HEK293T (cell line): ENCODE results near the gene GLIS2.

ENCODE experiments used
- CTCF ChIA-PET: fragments of 350-600 bp; formaldehyde crosslinking; extraction: SDS; loops from one replicate; lab custom pipeline; 2021; ENCODE audit warnings: antibody characterized with exemption, inconsistent platforms; lab: Yijun Ruan, JAX
- POLR2A ChIA-PET: fragments of 350-600 bp; formaldehyde crosslinking; extraction: SDS; loops from one replicate; lab custom pipeline; 2020; ENCODE audit warnings: antibody characterized with exemption, inconsistent platforms; lab: Yijun Ruan, JAX
- DNase-seq: peaks from one replicate; pipeline ENCODE4 v3.0.0; 2012; ENCODE audit warnings: mixed read lengths; ENCODE audit errors: extremely low spot score
- ARNT ChIP-seq: fragments of 450-650 bp; IDR thresholded peaks from 2 replicates; pipeline ENCODE4 v1.6.1; 2017; ENCODE audit warnings: mild to moderate bottlenecking
- BHLHE40 ChIP-seq: fragments of 450-650 bp; IDR thresholded peaks from 2 replicates; pipeline ENCODE4 v1.6.1; 2016; ENCODE audit warnings: mild to moderate bottlenecking, moderate library complexity, borderline replicate concordance
- CTBP1 ChIP-seq: fragments of 450-650 bp; IDR thresholded peaks from 2 replicates; pipeline ENCODE4 v1.6.1; 2016; ENCODE audit warnings: borderline replicate concordance
- ELF4 ChIP-seq: fragments of 450-650 bp; IDR thresholded peaks from 2 replicates; pipeline ENCODE4 v1.6.1; 2017; ENCODE audit warnings: antibody characterized with exemption
- FOXA1 ChIP-seq: fragments of 450-650 bp; IDR thresholded peaks from 2 replicates; pipeline ENCODE4 v1.6.1; 2016; ENCODE audit warnings: mild to moderate bottlenecking
- FOXK2 ChIP-seq: fragments of 450-650 bp; IDR thresholded peaks from 2 replicates; pipeline ENCODE4 v1.6.1; 2016; ENCODE audit warnings: mild to moderate bottlenecking
- FOXM1 ChIP-seq: fragments of 450-650 bp; IDR thresholded peaks from 2 replicates; pipeline ENCODE4 v1.6.1; 2017; ENCODE audit warnings: mild to moderate bottlenecking, borderline replicate concordance
- HDGF ChIP-seq: fragments of 450-650 bp; IDR thresholded peaks from 2 replicates; pipeline ENCODE4 v1.6.1; 2017; ENCODE audit warnings: antibody characterized with exemption, borderline replicate concordance
- L3MBTL2 ChIP-seq: fragments of 450-650 bp; conservative IDR thresholded peaks from 2 replicates; pipeline ENCODE4 v1.6.1; 2016; ENCODE audit warnings: mild to moderate bottlenecking
- LEF1 ChIP-seq: fragments of 450-650 bp; IDR thresholded peaks from 2 replicates; pipeline ENCODE4 v1.6.1; 2017; ENCODE audit warnings: mild to moderate bottlenecking, borderline replicate concordance
- NFRKB ChIP-seq: fragments of 450-650 bp; IDR thresholded peaks from 2 replicates; pipeline ENCODE4 v1.6.1; 2016; ENCODE audit warnings: mild to moderate bottlenecking, moderate library complexity
- SP1 ChIP-seq: fragments of 450-650 bp; IDR thresholded peaks from 2 replicates; pipeline ENCODE4 v1.6.1; 2017
- SUZ12 ChIP-seq: fragments of 450-650 bp; IDR thresholded peaks from 2 replicates; pipeline ENCODE4 v1.6.1; 2016; ENCODE audit warnings: mild to moderate bottlenecking
- TARDBP ChIP-seq: fragments of 450-650 bp; IDR thresholded peaks from 2 replicates; pipeline ENCODE4 v1.6.1; 2016
- ZNF384 ChIP-seq: fragments of 450-650 bp; IDR thresholded peaks from 2 replicates; pipeline ENCODE4 v1.6.1; 2016
- TF ChIP-seq, protein P1 (sequence below): fragments of 450-650 bp; IDR thresholded peaks from 2 replicates; pipeline ENCODE4 v1.6.1; 2016

GLIS2 gene

DNA sequence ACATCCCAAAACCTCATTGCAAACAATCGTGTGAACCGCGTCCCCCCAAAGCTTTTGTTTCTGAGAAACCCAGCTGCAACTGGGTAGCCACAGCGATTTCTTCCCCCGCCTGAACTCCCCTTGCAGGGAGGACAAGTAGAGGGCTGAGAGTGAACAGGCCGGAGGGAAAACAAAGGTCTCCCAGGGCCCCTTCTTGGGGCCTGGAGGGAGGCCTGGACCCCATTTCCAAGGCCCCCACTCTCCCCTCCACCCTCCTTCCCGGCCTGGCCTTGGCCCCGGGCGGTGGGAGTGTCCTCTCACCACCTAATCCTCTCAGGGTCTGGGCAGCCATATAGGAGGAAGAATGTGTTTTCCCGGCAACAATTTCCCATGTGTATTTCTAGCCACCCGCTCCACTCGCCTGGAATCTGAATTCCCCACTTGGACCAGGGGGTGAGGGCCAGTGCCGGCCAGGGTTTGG lies 2.6 kb downstream of the GLIS2 start:
- no peak for DNase-seq
- CTCF ChIA-PET, result interaction anchor here (1.3 kb wide), 1 partner anchor 65 kb away, joined by 4 read pairs; no protein-coding TSS in a partner anchor
- TF ChIP-seq ZNF384, result no peak
- no peak for TF ChIP-seq FOXA1
- TF ChIP-seq FOXM1, result no peak
- no peak for TF ChIP-seq BHLHE40
- TF ChIP-seq SUZ12, result no peak
- no peak for TF ChIP-seq CTBP1
- TF ChIP-seq ARNT, result no peak
- TF ChIP-seq SP1, result no peak
- no peak for TF ChIP-seq HDGF
- TF ChIP-seq L3MBTL2, result no peak
- TF ChIP-seq TARDBP, result no peak
- no peak for TF ChIP-seq ELF4
- no peak for TF ChIP-seq FOXK2
- TF ChIP-seq LEF1, result no peak
- TF ChIP-seq, protein P1, sequence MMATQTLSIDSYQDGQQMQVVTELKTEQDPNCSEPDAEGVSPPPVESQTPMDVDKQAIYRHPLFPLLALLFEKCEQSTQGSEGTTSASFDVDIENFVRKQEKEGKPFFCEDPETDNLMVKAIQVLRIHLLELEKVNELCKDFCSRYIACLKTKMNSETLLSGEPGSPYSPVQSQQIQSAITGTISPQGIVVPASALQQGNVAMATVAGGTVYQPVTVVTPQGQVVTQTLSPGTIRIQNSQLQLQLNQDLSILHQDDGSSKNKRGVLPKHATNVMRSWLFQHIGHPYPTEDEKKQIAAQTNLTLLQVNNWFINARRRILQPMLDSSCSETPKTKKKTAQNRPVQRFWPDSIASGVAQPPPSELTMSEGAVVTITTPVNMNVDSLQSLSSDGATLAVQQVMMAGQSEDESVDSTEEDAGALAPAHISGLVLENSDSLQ, result no peak
- POLR2A ChIA-PET, result no interaction called here

DNA sequence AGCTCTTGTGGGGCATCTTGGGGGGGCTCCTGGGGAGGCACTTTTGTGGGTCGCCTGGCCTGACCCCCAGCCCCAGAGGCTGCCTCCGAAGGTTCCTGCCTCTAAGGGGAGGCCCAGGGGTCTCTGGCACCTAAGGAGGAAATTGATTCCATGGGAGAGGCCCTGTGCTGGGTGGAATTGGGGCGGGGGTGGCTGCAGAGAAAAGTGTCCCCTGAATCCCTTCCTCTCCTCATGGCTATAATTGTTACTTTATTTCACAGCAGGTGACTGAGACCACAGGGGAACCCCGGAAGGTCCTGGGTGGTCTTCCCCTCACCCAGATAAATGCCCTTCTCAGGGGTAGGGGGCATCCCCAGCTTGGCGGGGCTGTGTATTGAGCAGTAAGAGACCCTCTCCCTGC lies 3.1 kb downstream of the GLIS2 start:
- DNase-seq, result no peak
- no peak for TF ChIP-seq BHLHE40
- no peak for TF ChIP-seq FOXA1
- TF ChIP-seq FOXK2, result no peak
- TF ChIP-seq LEF1, result no peak
- TF ChIP-seq ELF4, result no peak
- TF ChIP-seq FOXM1, result no peak
- TF ChIP-seq ARNT, result no peak
- TF ChIP-seq ZNF384, result no peak
- TF ChIP-seq L3MBTL2, result no peak
- no peak for TF ChIP-seq SUZ12
- no peak for TF ChIP-seq SP1
- TF ChIP-seq HDGF, result no peak
- TF ChIP-seq TARDBP, result no peak
- TF ChIP-seq CTBP1, result no peak
- TF ChIP-seq NFRKB, result no peak
- TF ChIP-seq, protein P1, result no peak
- ChIA-PET POLR2A (no interaction called here), CTCF (interaction anchor here (1.3 kb wide), 1 partner anchor 65 kb away, joined by 4 read pairs; no protein-coding TSS in a partner anchor)

DNA sequence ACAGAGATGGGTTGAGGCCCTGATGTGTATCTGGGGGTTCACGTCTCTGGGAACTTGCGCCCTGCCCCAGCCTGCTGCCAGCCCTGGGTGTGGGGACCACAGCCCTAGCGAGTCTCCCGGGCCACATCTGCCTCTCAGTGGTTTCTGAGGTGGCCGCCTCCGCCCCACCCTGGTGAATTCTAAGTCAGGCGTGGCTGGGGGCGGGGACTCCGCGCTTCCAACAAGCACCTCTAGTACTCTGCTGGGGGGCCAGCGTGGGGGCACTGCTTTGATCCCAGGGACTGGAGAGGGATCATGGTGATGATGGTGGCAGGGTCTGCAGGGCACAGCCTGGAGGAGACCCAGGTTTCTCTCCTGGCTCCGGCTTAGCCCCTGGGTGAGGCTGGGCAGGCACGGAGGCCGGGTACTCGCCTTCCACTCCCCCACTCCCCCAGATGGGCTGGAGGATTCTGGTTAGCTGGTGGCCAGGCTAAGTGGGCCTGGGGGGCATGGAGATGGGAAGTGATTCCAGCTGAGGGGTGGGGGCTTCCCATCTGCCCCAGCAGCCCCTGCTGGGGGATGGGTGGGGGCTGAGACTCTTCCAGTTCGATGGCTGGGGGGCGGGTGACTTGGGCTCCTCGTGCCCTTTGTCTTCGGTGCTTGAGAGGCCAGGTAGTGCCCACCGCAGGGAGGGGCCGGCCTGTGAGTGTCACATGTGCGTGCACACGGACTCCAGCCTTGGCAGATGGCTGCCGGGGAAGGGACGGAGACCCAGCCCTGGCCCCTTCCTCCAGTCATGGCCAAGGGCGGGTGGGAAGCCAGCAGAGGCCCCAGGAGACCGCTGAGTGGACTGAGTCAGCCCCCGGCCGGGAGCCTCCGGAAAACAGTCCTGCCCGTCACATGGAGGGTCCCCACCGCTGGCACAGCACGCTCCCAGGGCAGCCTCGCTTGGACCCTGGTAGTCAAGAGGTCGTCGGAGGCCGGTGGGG lies 3.9 kb downstream of the GLIS2 start:
- ChIA-PET POLR2A (no interaction called here), CTCF (interaction anchor here (1.3 kb wide), 1 partner anchor 66 kb away, joined by 4 read pairs; no protein-coding TSS in a partner anchor)
- TF ChIP-seq FOXM1 (no peak), ELF4 (no peak), BHLHE40 (no peak), ZNF384 (no peak), FOXK2 (no peak), TARDBP (no peak), SUZ12 (no peak), ARNT (no peak), SP1 (no peak), L3MBTL2 (no peak), LEF1 (no peak), NFRKB (no peak), HDGF (no peak), FOXA1 (no peak), CTBP1 (no peak)
- TF ChIP-seq, protein P1, result no peak

DNA sequence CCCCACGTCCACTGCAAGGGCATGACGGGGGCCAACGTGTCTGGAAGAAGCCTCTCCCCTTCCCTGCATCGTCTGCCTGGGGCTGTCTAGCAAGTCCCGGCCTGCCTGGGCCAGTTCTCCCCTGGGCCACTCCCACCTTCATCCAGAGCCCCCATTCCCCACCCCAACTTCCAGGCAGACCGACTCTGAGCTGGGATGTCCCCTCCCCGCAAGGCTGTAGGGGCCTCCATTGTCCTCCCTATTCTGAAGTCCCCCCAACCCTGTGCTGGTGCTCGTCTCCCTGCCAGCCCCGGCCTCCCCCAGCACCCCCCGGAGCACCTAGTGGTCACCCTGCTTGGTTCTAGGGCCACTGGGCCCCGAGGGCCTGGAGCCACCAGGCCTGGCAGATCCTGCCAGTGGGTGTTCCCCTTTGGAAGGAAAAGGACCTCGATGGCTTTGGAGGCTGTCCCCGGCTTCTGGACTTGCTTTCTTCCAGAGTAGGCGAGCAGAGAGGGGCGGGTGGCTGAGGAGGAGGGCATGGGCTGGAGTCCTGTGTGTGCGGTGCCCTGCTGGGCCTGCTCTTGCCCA lies 4.8 kb downstream of the GLIS2 start:
- no peak for DNase-seq
- no peak for TF ChIP-seq FOXA1
- no peak for TF ChIP-seq FOXM1
- TF ChIP-seq CTBP1, result no peak
- no peak for TF ChIP-seq NFRKB
- no peak for TF ChIP-seq ELF4
- TF ChIP-seq LEF1, result no peak
- TF ChIP-seq TARDBP, result no peak
- no peak for TF ChIP-seq ZNF384
- TF ChIP-seq FOXK2, result no peak
- TF ChIP-seq BHLHE40, result no peak
- TF ChIP-seq ARNT, result no peak
- no peak for TF ChIP-seq L3MBTL2
- TF ChIP-seq SP1, result no peak
- TF ChIP-seq, protein P1, result no peak
- no peak for TF ChIP-seq SUZ12
- TF ChIP-seq HDGF, result no peak
- ChIA-PET CTCF (no interaction called here), POLR2A (no interaction called here)

More for the DNA sequence above, 3.9 kb downstream of the GLIS2 start:
- DNase-seq, result no peak
